ENCODE results near the gene DEPDC1B. TPM values are rescaled to one million over a fixed set of nuclear protein-coding genes. Genes with fewer than 3 reads are reported as not detected.

The DEPDC1B gene
- total RNA-seq, 4 donors from 2014 or later = 2.7 to 3.2 (median 2.9) TPM; not detected in 1

GRCh38 chr5:60639544-60639943, 60.4 kb downstream of the DEPDC1B start:
- intact Hi-C loops (cut with DNase I; ENCODE audit: low total_unique reads) = no loop called here

GRCh38 chr5:60638300-60638699, 61.7 kb downstream of the DEPDC1B start:
- in situ Hi-C loops (cut with MboI; ENCODE audit: low pct_ligation_motif_present in 1 of 4, low pct_unique_long_range_greater_than_20kb in 1 of 4, low sequenced_read_pairs in 3 of 4) = no loop called here
- Histone ChIP-seq H3K27ac (no peak overlapping the region), H3K27me3 (no peaks in the 10 kb centered on the region), H3K4me1 (no peaks in the 10 kb centered on the region), H3K4me3 (no peak overlapping the region), H3K36me3 (no peaks in the 10 kb centered on the region), H3K9me3 (no peaks in the 10 kb centered on the region)
- intact Hi-C loops (cut with DNase I; ENCODE audit: low total_unique reads) = no loop called here
- TF ChIP-seq EP300 (IDR thresholded peaks at IDR 0.05; ENCODE audit: low read depth) = no peak
- no peak for TF ChIP-seq POLR2AphosphoS5 (IDR thresholded peaks at IDR 0.05)
- TF ChIP-seq POLR2A (IDR thresholded peaks at IDR 0.05) = no peak
- no peak for TF ChIP-seq CTCF (IDR thresholded peaks at IDR 0.05)
- DNase-seq = no peak

More at GRCh38 chr5:60639544-60639943, 60.4 kb downstream of the DEPDC1B start:
- no peak for DNase-seq
- H3K27ac ChIP-seq = no peak overlapping the region
- 79% methylated on average over 1 of the region's 1 CpG; no CpG with 5 or more reads in 1 of the 2 donors for WGBS, 2 donors (ENCODE audit: low coverage in 1 of 2)
- no peaks in the 10 kb centered on the region for H3K36me3 ChIP-seq
- no peaks in the 10 kb centered on the region for H3K27me3 ChIP-seq
- no peak for TF ChIP-seq POLR2A (IDR thresholded peaks at IDR 0.05)
- in situ Hi-C loops (cut with MboI; ENCODE audit: low pct_ligation_motif_present in 1 of 4, low pct_unique_long_range_greater_than_20kb in 1 of 4, low sequenced_read_pairs in 3 of 4) = no loop called here
- H3K4me1 ChIP-seq = no peaks in the 10 kb centered on the region
- H3K4me3 ChIP-seq = no peak overlapping the region
- no peaks in the 10 kb centered on the region for H3K9me3 ChIP-seq

GRCh38 chr5:60636644-60637043, 63.3 kb downstream of the DEPDC1B start:
- no peaks in the 10 kb centered on the region for H3K9me3 ChIP-seq
- intact Hi-C loops (cut with DNase I; ENCODE audit: low total_unique reads) = no loop called here
- H3K4me1 ChIP-seq = no peaks in the 10 kb centered on the region
- H3K27ac ChIP-seq = no peak overlapping the region
- no peaks in the 10 kb centered on the region for H3K27me3 ChIP-seq
- in situ Hi-C loops (cut with MboI; ENCODE audit: low pct_ligation_motif_present in 1 of 4, low pct_unique_long_range_greater_than_20kb in 1 of 4, low sequenced_read_pairs in 3 of 4) = no loop called here
- no peak for DNase-seq
- TF ChIP-seq POLR2AphosphoS5 (IDR thresholded peaks at IDR 0.05) = no peak
- TF ChIP-seq CTCF (IDR thresholded peaks at IDR 0.05) = no peak
- TF ChIP-seq POLR2A (IDR thresholded peaks at IDR 0.05) = no peak
- no peaks in the 10 kb centered on the region for H3K36me3 ChIP-seq
- 96 to 98% methylated on average over 4 of the region's 4 CpGs for WGBS, 2 donors (ENCODE audit: low coverage in 1 of 2)
- no peak overlapping the region for H3K4me3 ChIP-seq

- no peaks in the 10 kb centered on the region for H3K4me1 ChIP-seq
- in situ Hi-C loops (cut with MboI; ENCODE audit: low pct_ligation_motif_present in 1 of 4, low pct_unique_long_range_greater_than_20kb in 1 of 4, low sequenced_read_pairs in 3 of 4) = no loop called here
- DNase-seq = no peak
- intact Hi-C loops (cut with DNase I; ENCODE audit: low total_unique reads) = no loop called here
- no peaks in the 10 kb centered on the region for H3K27me3 ChIP-seq
- H3K36me3 ChIP-seq = no peaks in the 10 kb centered on the region
- no peak overlapping the region for H3K27ac ChIP-seq
- no peak overlapping the region for H3K4me3 ChIP-seq
- 89 to 97% methylated on average over 1 of the region's 1 CpG for WGBS, 2 donors (ENCODE audit: low coverage in 1 of 2)
- H3K9me3 ChIP-seq = no peaks in the 10 kb centered on the region
- no peak for TF ChIP-seq POLR2AphosphoS5 (IDR thresholded peaks at IDR 0.05)
- no peak for TF ChIP-seq CTCF (IDR thresholded peaks at IDR 0.05)
- TF ChIP-seq POLR2A (IDR thresholded peaks at IDR 0.05) = no peak
- TF ChIP-seq EP300 (IDR thresholded peaks at IDR 0.05; ENCODE audit: low read depth) = no peak
Observed at GRCh38 chr5:60636001-60636400, 64.0 kb downstream of the DEPDC1B start.

GRCh38 chr5:60634051-60634450, 65.9 kb downstream of the DEPDC1B start:
- Histone ChIP-seq H3K36me3 (no peaks in the 10 kb centered on the region), H3K4me3 (no peak overlapping the region), H3K4me1 (no peaks in the 10 kb centered on the region), H3K27ac (no peak overlapping the region), H3K27me3 (no peaks in the 10 kb centered on the region), H3K9me3 (no peaks in the 10 kb centered on the region)
- no peak for TF ChIP-seq POLR2A (IDR thresholded peaks at IDR 0.05)
- no peak for TF ChIP-seq CTCF (IDR thresholded peaks at IDR 0.05)
- TF ChIP-seq EP300 (IDR thresholded peaks at IDR 0.05; ENCODE audit: low read depth) = no peak
- no peak for TF ChIP-seq POLR2AphosphoS5 (IDR thresholded peaks at IDR 0.05)
- 72 to 92% methylated on average over 6 of the region's 6 CpGs for WGBS, 2 donors (ENCODE audit: low coverage in 1 of 2)
- no peak for DNase-seq
- intact Hi-C loops (cut with DNase I; ENCODE audit: low total_unique reads) = no loop called here
- in situ Hi-C loops (cut with MboI; ENCODE audit: low pct_ligation_motif_present in 1 of 4, low pct_unique_long_range_greater_than_20kb in 1 of 4, low sequenced_read_pairs in 3 of 4) = no loop called here
